ENCODE data around the gene TP53TG5. TPM values are rescaled to one million over a fixed set of nuclear protein-coding genes. Genes with fewer than 3 reads are reported as not detected.

TP53TG5 gene
- total RNA-seq, 1 donor from 2014 or later, result not detected

GRCh38 chr20:45373353-45374100 lies 4.6 kb downstream of the TP53TG5 start:
- Mint-ChIP-seq H3K36me3 (peaks cover 2% of the 10 kb centered on the region), H3K9me3 (no peaks in the 10 kb centered on the region), H3K27me3 (ENCODE audit: insufficient read depth, low read depth) (peaks cover 3% of the 10 kb centered on the region), H3K4me3 (no peak overlapping the region), H3K27ac (no peak overlapping the region), H3K4me1 (peaks cover 22% of the 10 kb centered on the region)
- peaks cover 17% of the 10 kb centered on the region for H3K27me3 ChIP-seq
- TF ChIP-seq EZH2phosphoT487 (IDR thresholded peaks at IDR 0.05) (no peak), CTCF (IDR thresholded peaks at IDR 0.05) (peak; percentile 92)
- peaks cover 3% of the 10 kb centered on the region for H3F3A ChIP-seq (ENCODE audit: low read depth)
- no peaks in the 10 kb centered on the region for H3K9me3 ChIP-seq (ENCODE audit: low read depth)
- H3K4me1 ChIP-seq, result peaks cover 15% of the 10 kb centered on the region
- H3K9ac ChIP-seq, result no peak overlapping the region
- H4K20me1 ChIP-seq (ENCODE audit: low read depth), result peaks cover 6% of the 10 kb centered on the region
- no peaks in the 10 kb centered on the region for H3K36me3 ChIP-seq
- no peaks in the 10 kb centered on the region for H3K79me2 ChIP-seq (ENCODE audit: low read depth)
- peak overlapping the region; percentile 84 for H2AFZ ChIP-seq (replicated peaks)
- peak overlapping the region; percentile 50 for H3K4me3 ChIP-seq
- peak; percentile 90 for DNase-seq (ENCODE audit: low spot score)
- H3K4me2 ChIP-seq, result peak overlapping the region; percentile 75
- H3K27ac ChIP-seq, result no peak overlapping the region

DNA sequence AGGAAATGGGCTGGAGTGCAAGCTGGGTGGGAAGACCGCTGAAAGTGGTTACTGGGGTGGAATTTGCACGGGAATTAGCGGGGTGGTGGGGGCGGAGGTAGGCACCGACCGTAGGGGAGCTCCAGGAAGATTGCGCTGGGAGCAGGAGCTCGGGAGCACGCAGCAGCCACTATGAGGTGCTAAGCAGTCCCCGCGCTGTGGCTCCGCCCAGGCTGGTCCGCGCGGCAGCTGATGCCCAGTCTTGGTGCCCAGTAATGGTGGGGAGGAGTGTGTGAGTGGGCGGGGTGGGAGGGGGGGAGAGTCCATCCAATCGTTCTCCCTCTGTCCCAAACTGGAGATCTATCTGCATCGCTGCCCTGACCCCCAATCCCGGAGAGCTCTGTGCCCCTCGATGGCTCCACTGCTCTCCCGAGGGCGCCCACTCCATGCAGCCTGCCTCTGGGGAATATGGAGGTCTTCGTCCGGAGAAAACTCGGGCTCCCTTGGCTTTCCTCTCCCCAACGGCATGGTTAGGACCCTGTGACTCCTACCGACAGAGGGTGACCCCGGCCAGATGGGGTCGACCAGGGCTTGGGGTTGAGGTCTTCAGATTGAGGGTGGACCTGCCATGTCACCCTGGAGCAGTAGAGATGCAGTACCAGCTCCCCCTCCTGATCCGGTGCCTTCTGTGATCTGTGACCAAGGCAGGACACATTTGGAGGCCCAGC lies 5.3 kb downstream of the TP53TG5 start:
- peaks cover 16% of the 10 kb centered on the region for H3K4me1 Mint-ChIP-seq
- no peak for TF ChIP-seq EZH2phosphoT487 (IDR thresholded peaks at IDR 0.05)
- no peak for TF ChIP-seq CTCF (IDR thresholded peaks at IDR 0.05)
- no peak for TF ChIP-seq EZH2 (IDR thresholded peaks at IDR 0.05)
- Histone ChIP-seq H3K27me3 (peaks cover 17% of the 10 kb centered on the region), H3K79me2 (ENCODE audit: low read depth) (no peaks in the 10 kb centered on the region), H3F3A (ENCODE audit: low read depth) (no peaks in the 10 kb centered on the region), H2AFZ (replicated peaks) (no peak overlapping the region), H4K20me1 (ENCODE audit: low read depth) (peaks cover 2% of the 10 kb centered on the region), H3K27ac (no peak overlapping the region), H3K4me3 (no peak overlapping the region), H3K9ac (no peak overlapping the region), H3K9me3 (ENCODE audit: low read depth) (no peaks in the 10 kb centered on the region), H3K4me2 (peak overlapping the region; percentile 75), H3K36me3 (no peaks in the 10 kb centered on the region), H3K4me1 (peaks cover 9% of the 10 kb centered on the region)
- H3K27me3 Mint-ChIP-seq (ENCODE audit: insufficient read depth, low read depth), result peaks cover 3% of the 10 kb centered on the region
- no peaks in the 10 kb centered on the region for H3K9me3 Mint-ChIP-seq
- H3K27ac Mint-ChIP-seq, result peak overlapping the region; percentile 0
- H3K36me3 Mint-ChIP-seq, result peaks cover 4% of the 10 kb centered on the region
- H3K4me3 Mint-ChIP-seq, result no peak overlapping the region
- peak; percentile 51 for DNase-seq (ENCODE audit: low spot score)

- Histone ChIP-seq H3K79me2 (ENCODE audit: low read depth) (no peaks in the 10 kb centered on the region), H4K20me1 (ENCODE audit: low read depth) (no peaks in the 10 kb centered on the region), H3K27ac (no peak overlapping the region), H2AFZ (replicated peaks) (no peak overlapping the region), H3F3A (ENCODE audit: low read depth) (no peaks in the 10 kb centered on the region), H3K9me3 (ENCODE audit: low read depth) (no peaks in the 10 kb centered on the region), H3K27me3 (peaks cover 17% of the 10 kb centered on the region), H3K4me3 (no peak overlapping the region), H3K9ac (no peak overlapping the region), H3K4me1 (peaks cover 3% of the 10 kb centered on the region), H3K4me2 (peak overlapping the region; percentile 75), H3K36me3 (no peaks in the 10 kb centered on the region)
- H3K9me3 Mint-ChIP-seq, result no peaks in the 10 kb centered on the region
- H3K4me1 Mint-ChIP-seq, result peaks cover 11% of the 10 kb centered on the region
- H3K27me3 Mint-ChIP-seq (ENCODE audit: insufficient read depth, low read depth), result peaks cover 3% of the 10 kb centered on the region
- TF ChIP-seq EZH2phosphoT487 (IDR thresholded peaks at IDR 0.05) (no peak), EZH2 (IDR thresholded peaks at IDR 0.05) (no peak), CTCF (IDR thresholded peaks at IDR 0.05) (no peak)
- no peak for DNase-seq (ENCODE audit: low spot score)
- peak overlapping the region; percentile 0 for H3K27ac Mint-ChIP-seq
- H3K36me3 Mint-ChIP-seq, result peaks cover 5% of the 10 kb centered on the region
- H3K4me3 Mint-ChIP-seq, result no peak overlapping the region
Measured at GRCh38 chr20:45372241-45372640, 5.9 kb downstream of the TP53TG5 start.
